ENCODE data around the gene NCF4.

NCF4 gene

GRCh38 chr22:36858156-36858555, 2.6 kb upstream of the NCF4 start:
- DNase-seq (ENCODE audit: low read depth) = no peak
- H3K4me3 ChIP-seq (ENCODE audit: low read depth, low read length) = no peak overlapping the region
- TF ChIP-seq CTCF (conservative IDR thresholded peaks at IDR 0.05; ENCODE audit: low read depth, low read length) = no peak

GRCh38 chr22:36858966-36859365, 1.8 kb upstream of the NCF4 start:
- no peak for DNase-seq (ENCODE audit: low read depth)
- TF ChIP-seq CTCF (conservative IDR thresholded peaks at IDR 0.05; ENCODE audit: low read depth, low read length) = no peak
- H3K4me3 ChIP-seq (ENCODE audit: low read depth, low read length) = no peak overlapping the region

GRCh38 chr22:36860017-36860416, 789 bp upstream of the NCF4 start:
- no peak overlapping the region for H3K4me3 ChIP-seq (ENCODE audit: low read depth, low read length)
- DNase-seq (ENCODE audit: low read depth) = no peak
- TF ChIP-seq CTCF (conservative IDR thresholded peaks at IDR 0.05; ENCODE audit: low read depth, low read length) = peak; percentile 24

GRCh38 chr22:36860438-36860820, 377 bp upstream of the NCF4 start:
- TF ChIP-seq CTCF (conservative IDR thresholded peaks at IDR 0.05; ENCODE audit: low read depth, low read length) = no peak
- no peak for DNase-seq (ENCODE audit: low read depth)
- no peak overlapping the region for H3K4me3 ChIP-seq (ENCODE audit: low read depth, low read length)

GRCh38 chr22:36862251-36863242, 1.7 kb downstream of the NCF4 start:
- H3K4me3 ChIP-seq (ENCODE audit: low read depth, low read length) = no peak overlapping the region
- no peak for DNase-seq (ENCODE audit: low read depth)
- TF ChIP-seq CTCF (conservative IDR thresholded peaks at IDR 0.05; ENCODE audit: low read depth, low read length) = no peak

GRCh38 chr22:36863281-36863680, 2.5 kb downstream of the NCF4 start:
- DNase-seq (ENCODE audit: low read depth) = no peak
- no peak overlapping the region for H3K4me3 ChIP-seq (ENCODE audit: low read depth, low read length)
- no peak for TF ChIP-seq CTCF (conservative IDR thresholded peaks at IDR 0.05; ENCODE audit: low read depth, low read length)

- no peak overlapping the region for H3K4me3 ChIP-seq (ENCODE audit: low read depth, low read length)
- no peak for TF ChIP-seq CTCF (conservative IDR thresholded peaks at IDR 0.05; ENCODE audit: low read depth, low read length)
- no peak for DNase-seq (ENCODE audit: low read depth)
Observed at GRCh38 chr22:36863979-36864378, 3.2 kb downstream of the NCF4 start.
